Mesothelial cell of epicardium (in vitro differentiated cells): Measurements from ENCODE around the gene ARHGEF11. TPM values are rescaled to one million over a fixed set of nuclear protein-coding genes. Genes with fewer than 3 reads are reported as not detected.
A peak's percentile ranks its signal among the peaks of the same experiment; 100 is the strongest.

ENCODE experiments used
- DNase-seq, 2 experiments: peaks; one replicate each; pipeline ENCODE4 v3.0.0; 2021; ENCODE audit warnings: low spot score in 2 of 2; ENCODE audit not compliant: unreplicated experiment in 2 of 2
- H3K27ac Mint-ChIP-seq: 2 replicates; pipeline ENCODE4 v1.8.0; 2021; ENCODE audit warnings: mixed read lengths
- H3K27me3 Mint-ChIP-seq: 2 replicates; pipeline ENCODE4 v1.8.0; 2021; ENCODE audit warnings: low read depth, mixed read lengths
- H3K36me3 Mint-ChIP-seq: 2 replicates; pipeline ENCODE4 v1.8.0; 2021; ENCODE audit warnings: mixed read lengths
- H3K4me1 Mint-ChIP-seq: 2 replicates; pipeline ENCODE4 v1.8.0; 2021; ENCODE audit warnings: mixed read lengths
- H3K4me3 Mint-ChIP-seq: 2 replicates; pipeline ENCODE4 v1.8.0; 2021; ENCODE audit warnings: mild to moderate bottlenecking, moderate library complexity, mixed read lengths
- H3K9me3 Mint-ChIP-seq: 2 replicates; pipeline ENCODE4 v1.8.0; 2021; ENCODE audit warnings: mixed read lengths
- total RNA-seq: library from RNA; stranded (reverse); gene quantifications from 3 replicates; pipeline ENCODE4 v1.2.1, GENCODE V29; 2021
- TF ChIP-seq, protein P1 (sequence below): fragments of 200-600 bp; sonication (generic); IDR thresholded peaks from one replicate; pipeline ENCODE4 v1.5.0; 2021; ENCODE audit warnings: antibody characterized with exemption; ENCODE audit not compliant: unreplicated experiment

Gene ARHGEF11
- total RNA-seq, 1 donor from 2014 or later: 52.5 TPM

GRCh38 chr1:157034137-157034800 is 11.3 kb downstream of the ARHGEF11 start:
- TF ChIP-seq, protein P1, sequence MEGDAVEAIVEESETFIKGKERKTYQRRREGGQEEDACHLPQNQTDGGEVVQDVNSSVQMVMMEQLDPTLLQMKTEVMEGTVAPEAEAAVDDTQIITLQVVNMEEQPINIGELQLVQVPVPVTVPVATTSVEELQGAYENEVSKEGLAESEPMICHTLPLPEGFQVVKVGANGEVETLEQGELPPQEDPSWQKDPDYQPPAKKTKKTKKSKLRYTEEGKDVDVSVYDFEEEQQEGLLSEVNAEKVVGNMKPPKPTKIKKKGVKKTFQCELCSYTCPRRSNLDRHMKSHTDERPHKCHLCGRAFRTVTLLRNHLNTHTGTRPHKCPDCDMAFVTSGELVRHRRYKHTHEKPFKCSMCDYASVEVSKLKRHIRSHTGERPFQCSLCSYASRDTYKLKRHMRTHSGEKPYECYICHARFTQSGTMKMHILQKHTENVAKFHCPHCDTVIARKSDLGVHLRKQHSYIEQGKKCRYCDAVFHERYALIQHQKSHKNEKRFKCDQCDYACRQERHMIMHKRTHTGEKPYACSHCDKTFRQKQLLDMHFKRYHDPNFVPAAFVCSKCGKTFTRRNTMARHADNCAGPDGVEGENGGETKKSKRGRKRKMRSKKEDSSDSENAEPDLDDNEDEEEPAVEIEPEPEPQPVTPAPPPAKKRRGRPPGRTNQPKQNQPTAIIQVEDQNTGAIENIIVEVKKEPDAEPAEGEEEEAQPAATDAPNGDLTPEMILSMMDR: no peak
- Mint-ChIP-seq H3K4me1 (no peaks in the 10 kb centered on the region), H3K9me3 (no peaks in the 10 kb centered on the region), H3K4me3 (no peak overlapping the region), H3K36me3 (peaks cover 2% of the 10 kb centered on the region), H3K27me3 (no peaks in the 10 kb centered on the region), H3K27ac (no peak overlapping the region)
- no peak for DNase-seq

DNA sequence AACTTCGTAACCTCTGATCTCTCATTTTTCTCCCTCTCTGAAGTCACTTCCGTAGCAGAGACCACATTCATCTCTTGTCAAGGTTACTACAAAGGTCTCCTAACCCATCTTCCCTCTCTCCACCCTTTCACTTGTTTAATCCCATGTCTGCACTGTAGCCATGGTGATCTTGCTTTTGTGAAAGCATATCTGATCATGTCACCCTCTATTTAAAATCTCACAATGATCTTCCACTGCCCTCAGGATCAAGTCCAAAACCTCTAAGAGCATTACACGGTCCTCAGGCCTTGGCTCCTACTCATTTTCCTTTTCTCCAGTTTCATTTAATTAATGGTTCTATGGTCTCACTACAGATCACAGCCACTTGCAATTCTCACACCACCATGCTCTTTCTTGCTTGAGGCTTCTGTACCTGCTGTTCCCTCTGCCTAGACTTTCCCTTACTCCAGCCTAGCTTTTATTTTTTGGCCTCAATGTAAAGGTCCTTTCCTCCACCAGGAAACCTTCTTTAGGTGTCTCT is 12.1 kb downstream of the ARHGEF11 start:
- TF ChIP-seq, protein P1: no peak
- no peaks in the 10 kb centered on the region for H3K9me3 Mint-ChIP-seq
- H3K27me3 Mint-ChIP-seq: no peaks in the 10 kb centered on the region
- no peaks in the 10 kb centered on the region for H3K36me3 Mint-ChIP-seq
- no peak overlapping the region for H3K4me3 Mint-ChIP-seq
- no peaks in the 10 kb centered on the region for H3K4me1 Mint-ChIP-seq
- no peak overlapping the region for H3K27ac Mint-ChIP-seq
- DNase-seq: no peak

DNA sequence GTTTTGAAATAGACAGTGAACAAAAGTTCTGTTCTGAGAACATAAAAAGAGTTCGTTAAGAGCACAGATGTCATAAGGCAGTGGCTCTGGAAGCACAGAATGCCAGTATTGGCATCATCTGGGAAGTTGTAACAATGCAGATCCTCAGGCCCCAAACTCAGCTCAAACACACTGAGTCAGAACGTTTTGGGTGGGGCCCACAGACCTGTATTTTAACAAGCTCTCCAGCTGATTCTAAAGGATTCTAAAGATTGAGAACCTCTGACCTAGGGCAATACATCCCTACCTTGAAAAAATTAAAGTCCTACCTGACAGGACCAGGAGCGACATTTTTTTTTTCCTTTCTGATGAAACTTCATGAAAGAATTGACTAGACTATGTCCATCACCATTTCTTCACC is 13.2 kb downstream of the ARHGEF11 start:
- Mint-ChIP-seq H3K27ac (no peak overlapping the region), H3K27me3 (no peaks in the 10 kb centered on the region), H3K4me1 (no peaks in the 10 kb centered on the region), H3K9me3 (no peaks in the 10 kb centered on the region), H3K4me3 (no peak overlapping the region), H3K36me3 (no peaks in the 10 kb centered on the region)
- TF ChIP-seq, protein P1: no peak
- no peak for DNase-seq

GRCh38 chr1:157030728-157031127 is 14.8 kb downstream of the ARHGEF11 start:
- TF ChIP-seq, protein P1: no peak
- Mint-ChIP-seq H3K9me3 (no peaks in the 10 kb centered on the region), H3K27me3 (no peaks in the 10 kb centered on the region), H3K36me3 (no peaks in the 10 kb centered on the region), H3K4me1 (peaks cover 2% of the 10 kb centered on the region), H3K27ac (no peak overlapping the region), H3K4me3 (no peak overlapping the region)
- DNase-seq: no peak

DNA sequence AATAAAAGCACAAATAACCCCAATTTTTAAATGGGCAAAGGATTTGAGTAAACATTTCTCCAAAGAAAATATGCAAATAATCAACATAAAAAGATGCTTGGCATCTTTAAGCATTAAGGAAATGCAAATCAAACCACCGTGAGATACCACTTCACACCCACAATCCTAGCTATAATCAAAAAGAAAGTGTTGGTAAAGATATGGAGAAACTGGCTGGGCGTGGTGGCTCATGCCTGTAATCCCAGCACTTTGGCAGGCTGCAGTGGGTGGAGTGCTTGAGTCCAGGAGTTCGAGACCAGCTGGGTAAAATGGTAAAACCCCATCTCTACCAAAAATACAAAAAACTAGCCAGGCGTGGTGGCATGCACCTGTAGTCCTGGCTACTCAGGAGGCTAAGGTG is 16.9 kb downstream of the ARHGEF11 start:
- TF ChIP-seq, protein P1: no peak
- no peak overlapping the region for H3K27ac Mint-ChIP-seq
- peaks cover 9% of the 10 kb centered on the region for H3K4me1 Mint-ChIP-seq
- no peak overlapping the region for H3K4me3 Mint-ChIP-seq
- peaks cover 10% of the 10 kb centered on the region for H3K36me3 Mint-ChIP-seq
- H3K27me3 Mint-ChIP-seq: no peaks in the 10 kb centered on the region
- no peak for DNase-seq
- peaks cover 11% of the 10 kb centered on the region for H3K9me3 Mint-ChIP-seq

DNA sequence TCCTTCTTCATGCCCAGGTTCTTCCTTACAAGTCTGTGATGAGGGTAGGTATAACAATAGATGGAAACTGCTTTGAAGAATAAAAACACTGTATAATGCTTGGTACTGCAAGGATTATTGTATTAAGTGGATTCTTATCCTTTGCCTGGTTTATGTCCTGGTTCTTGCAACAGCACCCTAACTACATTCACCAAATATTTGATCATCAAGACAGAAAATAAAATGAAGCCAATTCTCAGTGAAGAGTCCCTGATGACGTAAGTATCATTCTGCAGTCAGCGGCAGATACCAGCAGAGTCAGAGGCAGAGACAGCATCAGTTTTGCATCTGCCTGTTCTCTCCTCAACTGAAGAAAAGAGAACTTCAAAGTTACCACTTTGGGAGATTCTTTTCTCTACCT is 19.7 kb downstream of the ARHGEF11 start:
- H3K36me3 Mint-ChIP-seq: peaks cover 31% of the 10 kb centered on the region
- H3K4me1 Mint-ChIP-seq: peaks cover 9% of the 10 kb centered on the region
- H3K27ac Mint-ChIP-seq: peak overlapping the region; percentile 7

More for the DNA sequence above, 19.7 kb downstream of the ARHGEF11 start:
- H3K4me3 Mint-ChIP-seq: no peak overlapping the region
- H3K9me3 Mint-ChIP-seq: peaks cover 35% of the 10 kb centered on the region
- no peak for DNase-seq
- TF ChIP-seq, protein P1: no peak
- no peaks in the 10 kb centered on the region for H3K27me3 Mint-ChIP-seq
